Stimulated activated CD8-positive, alpha-beta memory T cell treated with anti-CD3 and anti-CD28 coated beads, Interleukin-7, amount 100 ng/mL, for 48 hours (primary cell): Measurements from ENCODE around the gene TUBGCP6.

Experiments
- DNase-seq, 2 donors: peaks; one replicate each; pipeline ENCODE4 v3.0.0-alpha.2; 2020; ENCODE audit warnings: low read depth in 1 of 2; ENCODE audit errors: extremely low read depth in 1 of 2

TUBGCP6 gene

DNA sequence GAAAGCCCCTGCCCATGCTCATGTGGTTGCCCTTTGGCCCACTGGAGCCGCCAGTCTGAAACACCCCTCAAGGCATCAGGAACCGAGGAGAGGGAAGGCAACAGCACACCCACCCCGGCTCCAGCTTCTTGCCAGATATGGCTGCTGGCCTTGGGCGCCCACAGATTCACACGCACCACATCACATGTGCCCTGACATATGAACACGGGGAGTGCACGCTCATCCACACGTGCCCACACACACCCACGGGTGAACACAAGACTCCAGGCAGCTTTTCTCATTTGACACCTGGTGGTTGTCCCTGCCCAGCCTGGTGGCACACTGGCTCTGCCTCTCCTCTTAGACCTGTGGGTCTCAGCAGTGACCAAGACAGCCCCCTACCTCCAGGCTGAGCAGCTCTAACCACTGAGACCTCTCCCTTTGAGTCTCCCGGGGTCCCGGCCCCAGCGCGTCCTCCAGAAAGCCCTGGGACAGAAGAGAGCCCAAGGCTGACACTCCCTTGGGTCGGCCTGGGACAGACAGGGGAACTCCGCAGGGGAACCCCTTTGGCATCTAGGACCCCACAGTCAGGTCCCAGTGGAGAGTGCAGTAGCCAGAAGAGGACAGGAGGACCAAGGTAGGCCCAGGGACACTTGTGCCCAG is 19.4 kb upstream of the TUBGCP6 start:
- no peak for DNase-seq

DNA sequence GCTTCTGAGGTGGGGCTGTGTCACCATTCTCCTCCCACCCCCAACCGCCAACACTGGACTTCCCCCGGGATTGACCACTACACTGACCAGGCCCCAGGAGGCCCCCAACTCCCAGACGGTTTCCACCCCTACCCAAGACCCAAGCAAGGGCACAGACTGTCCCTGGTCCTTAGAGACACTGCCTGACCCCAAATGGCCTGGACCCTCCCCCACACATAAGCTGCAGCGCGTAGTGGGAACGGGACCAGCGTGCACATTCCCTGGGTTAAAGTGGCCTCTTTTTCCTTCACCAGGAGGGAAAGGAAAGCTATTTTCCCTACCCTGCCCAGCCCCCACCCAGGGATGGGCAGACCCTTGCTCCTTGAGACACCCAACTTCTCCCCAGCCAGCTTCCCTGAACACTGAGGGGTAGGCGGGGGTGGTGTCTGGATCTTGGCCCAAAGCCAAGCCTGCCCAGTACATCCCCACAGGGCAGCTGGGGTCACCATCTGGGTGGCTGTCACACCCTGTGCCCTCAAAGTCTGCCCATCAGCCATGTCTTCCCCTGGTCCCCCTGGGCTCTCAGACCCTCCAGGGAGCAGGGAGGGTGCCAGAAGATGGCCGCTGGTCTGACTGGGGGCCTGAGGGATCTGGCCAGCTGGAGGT is 18.3 kb upstream of the TUBGCP6 start:
- DNase-seq = no peak

DNA sequence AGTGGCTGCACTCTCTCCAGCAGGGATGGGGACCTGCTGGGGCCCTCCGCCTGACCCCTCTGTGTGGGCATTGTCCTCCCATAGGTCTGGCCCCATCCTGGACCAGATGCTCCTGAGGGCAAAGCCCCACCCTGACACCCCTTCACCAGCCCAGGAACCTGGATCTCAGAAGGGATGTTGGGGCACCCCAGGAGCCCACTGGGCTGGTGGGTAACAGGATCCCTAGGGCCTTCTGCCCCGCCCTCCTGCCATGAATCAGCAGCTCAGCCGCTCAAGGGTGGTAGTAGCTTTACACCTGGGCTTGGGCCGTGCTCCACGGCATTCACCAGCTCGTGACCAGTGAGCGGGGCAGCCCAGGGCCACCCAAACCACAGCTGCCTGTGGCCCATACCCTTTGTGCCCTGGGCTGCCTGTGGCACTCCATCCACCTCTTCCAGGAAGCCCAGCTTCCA is 17.7 kb upstream of the TUBGCP6 start:
- DNase-seq = no peak

GRCh38 chr22:50261615-50262459 is 17.0 kb upstream of the TUBGCP6 start, which contains the start of gene MAPK12:
MAPK12 (minus strand) TSS chr22:50261683; CDS start chr22:50261509, 174 bp downstream.
- DNase-seq = no peak

- DNase-seq = no peak
Measured at GRCh38 chr22:50260801-50261614, 16.2 kb upstream of the TUBGCP6 start.

GRCh38 chr22:50260434-50260800 is 15.6 kb upstream of the TUBGCP6 start:
- no peak for DNase-seq

GRCh38 chr22:50259302-50259701 is 14.5 kb upstream of the TUBGCP6 start:
- DNase-seq = no peak

- no peak for DNase-seq
Measured at GRCh38 chr22:50258361-50259292, 13.8 kb upstream of the TUBGCP6 start.

GRCh38 chr22:50257451-50258360 is 12.9 kb upstream of the TUBGCP6 start:
- DNase-seq = no peak

DNA sequence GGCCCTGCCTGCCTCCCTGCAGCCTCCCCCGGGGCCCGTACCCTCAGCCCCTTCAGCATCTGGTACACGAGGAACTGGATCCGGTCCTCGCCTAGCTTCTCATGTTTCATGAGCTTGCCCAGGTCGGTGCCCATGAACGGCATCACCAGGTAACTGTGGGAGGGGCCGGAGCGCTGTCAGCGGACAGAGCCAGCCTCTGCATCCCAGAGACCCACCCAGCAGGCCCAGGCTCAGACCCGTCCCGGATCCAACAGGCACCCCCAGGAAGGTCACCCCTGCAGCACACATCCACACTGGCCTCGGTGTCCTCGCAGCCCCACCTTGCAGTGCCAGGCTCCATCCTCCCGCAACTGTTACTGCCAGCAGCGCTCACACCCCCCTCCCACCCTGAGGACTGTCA is 12.2 kb upstream of the TUBGCP6 start:
- no peak for DNase-seq

DNA sequence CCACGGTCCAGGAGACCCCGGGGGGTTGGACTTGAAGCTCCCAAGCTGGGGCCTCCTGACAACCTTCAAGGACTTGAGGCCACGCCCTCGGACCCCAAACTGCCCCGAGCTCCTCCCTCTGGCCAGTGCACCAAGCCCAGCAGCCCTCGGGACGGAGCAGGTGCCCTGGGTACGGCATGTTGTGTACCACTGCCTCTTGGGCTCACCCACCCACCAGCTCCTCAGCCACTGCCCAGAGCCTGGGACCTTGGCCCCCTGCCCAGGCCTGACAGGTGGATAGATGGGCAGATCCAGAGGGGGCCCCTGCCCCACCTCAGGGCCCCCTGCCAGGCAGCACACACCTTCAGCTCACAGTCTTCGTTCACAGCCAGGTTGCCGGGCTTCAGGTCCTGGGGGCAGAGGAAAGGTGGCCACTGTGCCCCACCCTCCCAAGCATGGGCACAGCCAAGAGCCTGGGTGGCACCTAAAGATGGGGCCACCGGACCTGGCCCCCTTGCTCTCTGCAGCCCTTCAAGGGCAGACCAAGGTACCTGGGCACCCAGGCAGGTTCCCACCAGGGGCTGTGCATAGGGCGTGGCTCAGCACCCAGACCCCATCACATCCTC is 11.5 kb upstream of the TUBGCP6 start:
- DNase-seq = no peak

DNA sequence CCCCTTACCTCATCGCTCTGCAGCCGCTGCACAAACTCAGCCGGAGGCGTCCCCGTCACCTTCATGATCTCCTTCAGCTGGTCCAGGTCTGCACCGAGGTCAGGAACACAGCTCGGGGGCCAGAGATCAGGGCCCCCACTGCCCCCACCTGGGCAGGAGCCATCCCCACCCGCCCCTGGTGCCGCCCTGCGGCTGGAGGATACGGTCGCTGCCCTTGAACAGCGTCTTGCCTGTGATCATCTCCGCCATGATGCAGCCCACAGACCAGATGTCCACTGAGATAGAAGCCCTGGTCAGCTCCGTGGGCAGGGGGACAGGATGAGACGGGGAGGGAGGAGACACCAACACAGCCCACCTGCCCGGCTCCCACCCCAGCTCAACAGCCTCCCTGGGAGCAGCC is 10.8 kb upstream of the TUBGCP6 start:
- no peak for DNase-seq

DNA sequence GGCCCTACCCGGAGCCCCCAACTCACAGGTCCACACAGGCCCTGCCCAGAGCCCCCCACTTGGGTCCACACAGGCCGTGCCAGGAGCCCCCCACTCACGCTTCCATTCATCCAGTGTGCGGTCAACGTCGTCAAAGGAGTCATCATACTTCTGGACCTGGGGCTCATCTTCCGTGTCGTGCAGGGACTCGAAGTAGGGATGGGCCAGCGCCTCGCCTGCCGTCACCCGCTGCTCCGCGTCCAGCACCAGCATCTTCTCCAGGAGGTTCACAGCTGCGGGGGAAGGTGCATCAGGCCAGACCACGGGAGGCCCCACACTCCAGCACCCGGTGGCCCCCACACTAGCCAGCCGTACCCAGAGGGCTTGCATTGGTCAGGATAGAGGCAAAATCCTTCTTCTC is 10.3 kb upstream of the TUBGCP6 start:
- no peak for DNase-seq

DNA sequence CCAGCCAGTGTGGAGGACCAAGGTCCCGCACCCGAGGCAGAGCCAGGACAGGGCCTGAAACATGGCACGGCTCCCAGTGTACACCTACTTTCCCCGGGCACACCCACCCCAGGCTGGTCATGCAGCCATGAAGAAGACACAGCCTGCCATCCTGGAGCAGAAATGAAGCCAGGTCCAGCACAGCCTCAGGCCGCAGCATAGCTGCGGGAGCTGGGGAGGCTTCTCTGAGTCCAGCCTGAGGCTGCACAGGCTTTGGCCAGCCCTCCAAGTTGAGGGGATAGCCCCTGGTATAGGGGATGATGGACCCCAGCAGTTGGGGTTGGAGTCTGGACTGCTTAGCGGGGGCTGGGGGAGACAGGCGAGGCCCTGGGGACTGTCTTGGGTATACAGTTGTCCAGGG is 9.1 kb upstream of the TUBGCP6 start:
- DNase-seq = no peak

DNA sequence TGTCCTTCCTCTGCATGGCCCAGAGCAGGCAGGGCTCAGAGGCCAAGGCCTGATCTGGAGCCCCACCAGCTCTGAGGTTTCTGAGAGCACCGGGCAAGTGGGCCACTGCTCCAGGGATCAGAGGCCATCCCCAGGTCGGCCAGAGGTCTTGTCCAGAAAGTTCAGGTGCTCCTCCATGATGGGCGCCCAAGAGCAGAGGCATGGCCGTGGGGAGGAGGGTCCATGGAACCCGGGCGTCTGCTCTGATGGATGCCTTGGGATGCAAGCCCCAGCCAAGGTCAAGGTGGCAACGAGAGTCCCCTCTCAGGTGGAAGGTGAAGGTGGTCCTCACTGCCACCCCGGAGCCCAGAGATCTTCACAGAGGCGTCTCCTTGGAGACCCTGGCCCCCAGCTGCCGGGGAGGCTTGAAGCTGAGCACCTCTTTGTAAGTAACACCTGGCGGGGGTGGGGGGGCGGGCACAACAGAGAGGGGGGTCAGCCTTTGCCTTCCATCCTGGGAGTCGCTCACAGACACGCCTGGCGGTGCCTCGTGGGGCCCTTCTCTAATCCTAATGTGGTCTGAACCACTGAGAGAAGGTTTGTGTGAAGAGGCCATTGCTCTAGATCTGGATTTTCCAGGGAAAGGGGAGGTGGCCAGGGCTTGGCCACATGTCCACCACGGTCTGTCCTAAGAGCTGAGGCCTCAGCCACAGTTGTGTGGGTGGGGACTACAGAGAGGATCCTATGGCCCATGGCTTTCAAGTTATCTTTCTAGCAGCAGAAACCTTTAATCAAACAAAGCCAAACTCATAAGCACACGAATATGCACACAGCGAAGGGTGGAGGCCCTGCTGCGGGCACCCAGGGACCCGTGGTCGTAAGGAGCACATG is 8.5 kb upstream of the TUBGCP6 start:
- no peak for DNase-seq

GRCh38 chr22:50252082-50253045 is 7.5 kb upstream of the TUBGCP6 start:
- peak in 1 of 2 donors; percentile 50 for DNase-seq
